GM19035 (cell line): ENCODE measurements around the gene RAB3D.
A peak's percentile ranks its signal among the peaks of the same experiment; 100 is the strongest.
"Not testable (repeated sequence)": the region's sequence is repeated elsewhere in the genome, so short reads cannot be mapped to it uniquely, and the experiment has no call there.

ENCODE experiments used
- ATAC-seq: cut with Tn5 transposase; IDR thresholded peaks from one replicate; pipeline ENCODE4 v1.9.1; 2021; ENCODE audit not compliant: unreplicated experiment

The RAB3D gene

GRCh38 chr19:11367528-11367927 lies 28.1 kb upstream of the RAB3D start:
- ATAC-seq = no peak

GRCh38 chr19:11365557-11366117 lies 26.2 kb upstream of the RAB3D start:
- ATAC-seq = no peak

GRCh38 chr19:11364935-11365334 lies 25.5 kb upstream of the RAB3D start:
- ATAC-seq = no peak

- ATAC-seq = no peak
Observed at GRCh38 chr19:11364296-11364904, 24.9 kb upstream of the RAB3D start.

- no peak for ATAC-seq
Observed at GRCh38 chr19:11363881-11364280, 24.4 kb upstream of the RAB3D start.

- ATAC-seq = no peak
Observed at GRCh38 chr19:11361771-11362731, 22.6 kb upstream of the RAB3D start.

GRCh38 chr19:11361037-11361770 lies 21.7 kb upstream of the RAB3D start:
- ATAC-seq = no peak

GRCh38 chr19:11359421-11359820 lies 20.0 kb upstream of the RAB3D start:
- ATAC-seq = no peak

GRCh38 chr19:11356676-11357550 lies 17.5 kb upstream of the RAB3D start:
- no peak for ATAC-seq

- ATAC-seq = no peak
Observed at GRCh38 chr19:11356074-11356397, 16.6 kb upstream of the RAB3D start.

GRCh38 chr19:11355160-11356073 lies 16.0 kb upstream of the RAB3D start, which contains the start of gene PLPPR2:
Gene PLPPR2, plus strand, starts transcription at chr19:11355432. Its CDS starts 2,242 bp downstream, at chr19:11357674.
- ATAC-seq = no peak

- not testable (repeated sequence) for ATAC-seq
Observed at GRCh38 chr19:11354102-11354501, 14.6 kb upstream of the RAB3D start.

GRCh38 chr19:11349171-11349570 lies 9.7 kb upstream of the RAB3D start:
- no peak for ATAC-seq

GRCh38 chr19:11347546-11348039 lies 8.1 kb upstream of the RAB3D start:
- ATAC-seq = no peak

- ATAC-seq = peak; percentile 89
Observed at GRCh38 chr19:11346104-11346940, 6.9 kb upstream of the RAB3D start, which contains the start of the genes CCDC159 and TMEM205. Gene CCDC159, plus strand, starts transcription at chr19:11346519. Its CDS starts 88 bp downstream, at chr19:11346607. Gene TMEM205, minus strand, starts transcription at chr19:11346268. Its CDS starts 649 bp downstream, at chr19:11345619.

GRCh38 chr19:11345122-11345803 lies 5.8 kb upstream of the RAB3D start:
- ATAC-seq = no peak

- ATAC-seq = no peak
Observed at GRCh38 chr19:11342429-11342828, 3.0 kb upstream of the RAB3D start.
